LNCAP (cell line): ENCODE measurements around the gene LRG1.

ENCODE experiments used
- CTCF ChIP-seq: fragments of 450-650 bp; IDR thresholded peaks from 2 replicates; pipeline ENCODE4 v1.5.1; 2017; ENCODE audit warnings: mild to moderate bottlenecking

LRG1 gene

DNA sequence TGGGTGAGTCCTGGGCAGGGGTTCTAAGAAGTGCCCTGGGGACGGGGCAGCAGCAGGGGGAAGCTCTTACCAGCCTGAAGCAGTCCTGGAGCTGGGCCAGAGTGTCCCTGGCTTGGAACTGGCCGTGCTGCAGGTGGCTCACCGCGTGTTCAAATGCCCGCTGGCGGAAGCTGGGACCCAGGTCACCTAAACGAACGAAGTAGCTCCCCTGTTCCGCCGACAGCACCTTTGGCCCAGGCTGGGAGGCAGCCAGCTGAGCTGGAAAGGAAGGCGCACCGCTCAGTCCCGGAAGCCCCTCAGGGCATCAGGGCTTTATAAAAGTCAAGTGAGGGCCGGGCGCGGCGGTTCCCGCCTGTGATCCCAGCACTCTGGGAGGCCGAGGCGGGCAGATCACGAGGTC, 31.1 kb downstream of the LRG1 start:
- no peak for TF ChIP-seq CTCF

DNA sequence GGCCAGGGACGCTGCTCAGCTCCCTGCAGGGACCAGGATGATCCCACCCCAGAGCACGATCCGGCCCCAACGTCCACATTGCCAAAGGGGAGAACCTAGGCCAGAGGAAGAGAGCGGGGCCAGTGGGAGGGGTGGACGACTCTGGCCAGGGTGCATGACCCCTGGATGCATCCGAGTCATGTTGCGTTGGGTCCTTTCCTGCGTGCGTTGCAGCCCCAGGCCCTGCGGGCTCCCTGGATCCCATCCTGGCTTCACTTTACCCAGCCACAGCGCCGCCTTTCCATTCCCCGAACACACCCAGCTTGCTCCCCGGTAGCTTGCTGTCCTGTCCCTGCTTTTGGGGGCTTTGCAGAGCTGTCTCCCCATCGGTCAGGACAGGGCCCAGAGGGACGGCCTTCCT, 32.0 kb downstream of the LRG1 start:
- TF ChIP-seq CTCF, result no peak

GRCh38 chr19:4507150-4507452, 32.7 kb downstream of the LRG1 start:
- no peak for TF ChIP-seq CTCF

DNA sequence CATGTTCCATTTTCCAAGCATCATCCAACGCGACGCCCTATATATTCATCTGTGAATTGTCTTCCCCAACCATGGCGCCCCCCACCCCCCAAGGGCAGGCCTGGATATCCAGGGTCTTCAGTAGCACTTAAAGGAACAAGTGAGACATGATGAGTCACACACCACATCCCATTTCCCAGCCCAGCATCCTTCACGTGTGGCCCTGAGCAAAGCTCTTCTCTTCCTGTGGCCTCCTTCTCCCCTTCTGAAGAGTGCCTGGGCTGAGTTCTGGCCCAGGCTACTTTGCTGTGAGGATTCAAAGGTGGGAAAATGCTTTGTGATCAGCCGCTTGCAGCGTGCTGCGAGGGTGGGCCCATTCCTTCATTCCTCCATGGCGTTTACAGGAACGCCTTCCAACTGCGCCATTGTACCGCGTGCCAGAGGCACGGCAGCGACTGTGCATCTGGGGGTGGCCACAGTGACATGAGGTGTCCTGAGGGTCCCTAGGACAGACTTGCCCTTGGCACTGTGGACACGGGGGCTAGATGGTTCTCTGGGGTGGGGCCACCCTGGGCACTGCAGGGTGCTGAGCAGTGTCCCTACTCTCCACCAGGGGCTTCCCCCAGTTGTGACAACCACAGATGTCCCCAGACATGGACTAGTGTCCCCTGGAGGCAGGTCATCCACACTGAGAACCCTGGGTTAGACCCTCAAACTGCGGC, 33.2 kb downstream of the LRG1 start:
- TF ChIP-seq CTCF, result no peak

DNA sequence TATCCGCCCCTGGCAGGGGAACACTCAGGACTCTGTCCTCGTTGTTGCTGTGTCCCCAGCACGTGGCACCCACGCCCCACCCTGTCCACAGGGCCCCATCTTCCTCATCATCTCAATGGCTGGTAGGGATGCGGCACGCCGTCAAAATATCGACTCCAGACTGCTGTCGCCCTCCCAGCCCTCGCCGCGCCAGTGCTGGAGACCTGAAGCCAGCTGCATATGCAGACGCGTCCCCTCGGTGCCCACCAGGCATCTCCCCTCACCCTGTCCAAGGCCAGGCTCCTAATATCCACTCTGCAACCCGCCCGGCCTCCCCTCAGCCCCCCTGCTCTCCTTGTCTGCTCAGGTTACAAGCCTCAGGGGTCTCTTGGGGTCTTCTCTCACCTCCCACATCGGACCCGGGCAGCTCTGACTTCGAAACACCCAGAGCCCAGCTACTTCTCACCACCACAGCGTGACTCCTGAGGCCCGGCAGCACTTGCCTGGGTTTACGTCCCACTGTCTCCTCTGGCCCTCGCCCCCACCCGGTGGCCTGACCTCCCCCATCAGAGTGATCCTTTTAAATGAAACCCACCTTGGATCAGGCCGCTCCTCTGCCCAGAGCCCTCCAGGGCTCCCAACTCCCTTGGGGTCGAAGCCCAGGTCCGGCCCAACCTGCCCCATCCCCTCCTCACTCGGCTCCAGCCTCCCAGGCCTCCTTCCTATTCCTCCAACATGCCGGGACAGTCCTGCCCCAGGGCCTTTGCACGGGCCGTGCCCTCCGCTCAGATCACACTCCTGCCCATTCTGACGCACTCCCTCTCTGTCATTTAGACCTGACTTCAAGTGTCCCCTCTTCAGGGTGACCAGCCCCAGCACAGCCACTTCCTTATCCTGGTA, 34.0 kb downstream of the LRG1 start:
- no peak for TF ChIP-seq CTCF

DNA sequence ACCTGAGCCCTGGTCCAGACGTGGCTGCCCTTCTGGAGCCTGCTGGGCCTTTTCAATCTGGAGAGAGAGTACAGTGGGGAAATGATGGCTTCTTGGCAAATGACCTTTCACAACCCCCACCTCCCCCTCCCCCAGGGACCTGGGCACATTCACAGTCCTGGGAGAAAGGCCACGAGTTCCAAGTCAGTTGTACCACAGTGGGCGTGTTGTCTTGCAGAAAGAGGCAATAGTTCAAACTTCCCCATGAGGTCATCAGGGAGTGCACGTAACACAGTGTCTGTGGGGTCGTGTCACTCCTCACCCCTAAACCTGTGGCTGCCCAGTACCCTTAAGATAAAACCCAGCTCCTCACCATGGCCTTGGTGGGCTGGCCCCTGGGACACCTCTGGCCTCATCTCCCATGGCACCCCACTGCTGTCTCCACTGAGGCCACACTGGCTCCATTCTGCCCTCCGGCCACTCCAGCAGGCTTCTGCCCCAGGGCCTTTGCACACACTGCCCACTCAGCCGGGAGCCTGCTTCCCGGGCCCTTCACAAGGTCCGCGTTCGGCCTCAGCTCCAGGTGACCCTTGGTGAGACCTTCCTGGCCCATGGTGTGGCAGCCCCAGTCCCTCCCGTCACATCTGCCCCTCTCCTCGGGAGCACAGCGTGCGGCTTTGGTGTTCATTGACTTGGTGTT, 34.8 kb downstream of the LRG1 start:
- TF ChIP-seq CTCF, result no peak

DNA sequence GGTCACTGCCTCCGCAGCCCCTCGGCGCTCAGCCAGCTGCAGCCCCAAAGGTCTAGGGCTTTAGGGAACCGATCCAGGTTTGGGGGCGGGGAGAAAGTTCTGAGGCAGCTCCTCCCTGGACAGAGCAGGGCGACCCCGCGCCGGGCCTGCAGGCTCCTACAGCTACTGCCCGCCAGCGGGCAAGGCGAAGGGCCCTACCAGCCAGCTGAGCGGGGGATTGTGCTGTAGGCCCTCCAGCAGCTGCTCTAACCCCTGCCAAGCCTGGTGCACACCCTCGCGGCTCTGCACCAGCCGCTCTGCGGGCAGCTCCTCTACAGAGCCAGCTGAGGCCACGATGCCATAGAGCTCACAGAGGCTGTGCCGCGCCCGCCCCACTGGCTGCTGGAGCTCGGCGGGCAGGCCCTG, 35.5 kb downstream of the LRG1 start:
- no peak for TF ChIP-seq CTCF
